HG03432 (cell line): ENCODE results near the gene NTS.

ENCODE experiments used
- ATAC-seq: cut with Tn5 transposase; IDR thresholded peaks from one replicate; pipeline ENCODE4 v1.9.1; 2021; ENCODE audit warnings: mild to moderate bottlenecking, moderate library complexity; ENCODE audit not compliant: unreplicated experiment

NTS gene

DNA sequence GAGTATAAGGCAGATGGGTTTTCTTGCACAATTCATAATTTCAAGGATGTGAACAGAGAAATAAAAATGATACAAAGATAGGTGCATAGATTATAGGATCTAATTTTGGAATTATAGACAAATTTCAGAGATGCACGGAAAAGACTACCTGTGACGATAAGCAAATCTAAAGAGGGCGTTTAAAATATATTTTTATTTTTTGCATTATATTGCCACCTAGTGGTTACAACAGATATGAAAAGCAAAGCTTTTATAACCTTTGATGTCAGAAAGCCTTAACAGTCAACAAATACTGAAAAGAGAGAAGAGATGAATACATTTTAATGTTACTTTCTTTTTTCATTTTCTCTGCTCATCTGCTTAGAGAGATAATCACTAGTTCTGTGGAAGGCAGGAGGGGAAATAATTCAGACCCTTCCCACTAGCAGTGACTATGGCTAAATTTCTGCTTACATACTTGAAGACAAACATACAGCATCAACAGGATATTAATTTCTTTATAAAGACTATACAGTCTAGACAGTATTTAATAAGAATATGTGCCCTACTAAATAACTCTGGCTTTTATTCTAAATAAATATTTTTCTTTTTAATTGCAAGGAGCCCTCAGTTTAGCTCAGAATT lies 46.3 kb downstream of the NTS start:
- peak; percentile 67 for ATAC-seq

DNA sequence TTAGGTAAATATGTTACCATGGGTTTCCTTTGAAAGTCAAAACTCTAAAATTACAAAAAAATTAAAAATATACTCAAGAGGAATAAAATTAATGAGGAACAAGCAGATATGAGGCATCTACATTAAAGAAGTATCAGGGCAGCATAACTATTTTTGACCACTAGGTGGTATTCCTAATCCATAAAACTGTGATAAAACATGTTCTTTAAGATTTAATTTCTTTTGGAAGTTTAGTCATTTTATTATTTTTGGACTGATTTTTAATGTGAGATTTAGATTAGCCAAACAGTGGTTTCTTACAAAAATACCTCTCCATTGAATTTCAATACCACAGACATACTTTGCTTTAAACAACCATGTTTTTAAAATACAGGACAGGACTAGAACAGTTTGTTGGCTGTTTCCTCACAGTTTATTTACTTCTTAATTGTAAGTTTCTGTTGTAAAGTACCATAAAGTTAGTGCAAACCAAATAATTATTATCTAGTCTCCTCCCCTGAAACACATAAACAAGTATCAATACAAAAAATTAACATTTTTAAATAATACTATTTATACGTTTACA lies 49.8 kb downstream of the NTS start:
- ATAC-seq, result peak; percentile 57

DNA sequence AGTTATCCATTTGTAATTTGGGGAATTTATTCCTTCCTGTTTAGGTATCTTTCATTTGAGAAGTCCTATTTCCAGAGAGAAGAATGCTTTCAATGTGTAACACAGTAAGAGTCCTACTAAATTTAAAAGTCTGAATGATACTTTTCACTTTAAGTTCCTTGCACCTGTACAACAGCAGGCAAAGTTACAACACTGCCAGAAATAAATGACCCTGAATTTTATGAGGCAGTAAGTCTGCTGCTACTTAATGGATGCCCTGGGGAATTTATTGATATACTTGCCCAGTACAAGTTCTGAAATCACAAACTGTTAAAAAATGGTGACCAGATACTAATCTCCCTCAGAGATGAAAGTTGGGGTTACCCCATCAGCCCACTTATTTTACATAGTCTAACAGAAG lies 53.1 kb downstream of the NTS start:
- no peak for ATAC-seq
